Measurements from ENCODE around the gene ANAPC10.
"Not testable (repeated sequence)": the region's sequence is repeated elsewhere in the genome, so short reads cannot be mapped to it uniquely, and the experiment has no call there.

The ANAPC10 gene, protein sequence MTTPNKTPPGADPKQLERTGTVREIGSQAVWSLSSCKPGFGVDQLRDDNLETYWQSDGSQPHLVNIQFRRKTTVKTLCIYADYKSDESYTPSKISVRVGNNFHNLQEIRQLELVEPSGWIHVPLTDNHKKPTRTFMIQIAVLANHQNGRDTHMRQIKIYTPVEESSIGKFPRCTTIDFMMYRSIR

DNA sequence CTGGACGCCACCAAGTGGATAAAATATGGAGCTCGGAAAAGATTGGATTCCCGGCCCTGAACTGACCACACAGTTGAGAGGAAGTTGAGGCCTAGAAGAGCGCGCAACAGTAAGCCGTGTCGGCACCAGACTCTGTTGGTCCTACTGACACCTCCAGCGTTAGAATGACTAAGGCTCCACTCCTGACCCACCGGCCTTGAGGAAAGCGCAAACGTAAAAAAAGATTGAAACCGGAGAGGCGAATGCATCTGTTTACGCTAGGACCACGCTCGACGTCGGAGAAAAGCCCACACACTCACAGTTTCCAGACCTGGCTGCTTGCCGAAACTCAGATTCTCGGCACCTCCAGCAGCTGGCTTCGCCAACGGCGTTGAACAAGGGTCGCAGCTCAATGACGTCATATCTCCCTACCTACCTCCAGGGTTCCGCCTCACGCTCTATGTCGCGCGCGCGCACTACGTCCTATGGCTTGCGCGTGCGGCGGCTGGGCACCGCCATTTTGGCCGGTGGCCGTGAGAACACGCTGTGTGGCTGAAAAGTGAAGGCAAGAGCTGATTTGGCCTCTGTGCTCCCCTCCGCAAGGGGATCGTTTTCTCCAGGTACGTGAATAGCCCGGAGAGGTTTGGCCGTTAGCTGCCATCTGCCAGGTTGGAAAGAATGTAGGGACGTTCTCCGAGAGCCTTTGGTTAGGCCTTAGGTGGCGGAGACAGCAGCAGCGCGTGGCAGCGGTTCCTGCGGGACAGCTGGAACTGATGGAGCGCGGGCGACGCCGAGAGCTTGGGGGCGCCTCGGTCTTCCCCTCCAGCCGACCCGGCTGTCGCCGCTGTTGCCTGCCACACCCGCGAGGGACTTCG lies at the start of gene ANAPC10, which contains the start of gene ABCE1:
Gene ANAPC10 (minus strand): TSS at position 376 of the 854 bp plus-strand sequence. CDS start 2,097 bp downstream, outside the sequence.
Gene ABCE1 (plus strand): TSS at position 491 of the 854 bp plus-strand sequence. CDS start 6,102 bp downstream, outside the sequence.
- peak; percentile 66 for DNase-seq

DNA sequence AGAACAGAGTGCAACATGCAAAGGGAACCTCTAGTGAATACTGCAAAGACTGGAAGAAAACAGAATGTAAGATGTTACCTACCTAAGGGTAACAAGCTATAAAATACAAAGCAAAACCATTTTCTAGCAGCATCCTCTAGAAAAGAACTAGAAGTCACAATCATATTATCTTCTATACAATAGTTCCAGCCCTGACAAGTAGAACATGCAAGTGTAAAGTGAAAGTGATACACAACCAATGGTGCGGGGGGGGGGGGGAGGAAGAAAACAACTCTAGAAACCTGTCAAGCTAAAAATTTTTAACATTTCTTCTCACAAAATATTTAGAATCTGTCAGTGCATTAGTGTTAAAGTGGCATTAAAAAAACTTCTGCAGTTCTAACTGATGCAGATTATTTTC lies 38.2 kb upstream of the ANAPC10 start:
- not testable (repeated sequence) for DNase-seq

DNA sequence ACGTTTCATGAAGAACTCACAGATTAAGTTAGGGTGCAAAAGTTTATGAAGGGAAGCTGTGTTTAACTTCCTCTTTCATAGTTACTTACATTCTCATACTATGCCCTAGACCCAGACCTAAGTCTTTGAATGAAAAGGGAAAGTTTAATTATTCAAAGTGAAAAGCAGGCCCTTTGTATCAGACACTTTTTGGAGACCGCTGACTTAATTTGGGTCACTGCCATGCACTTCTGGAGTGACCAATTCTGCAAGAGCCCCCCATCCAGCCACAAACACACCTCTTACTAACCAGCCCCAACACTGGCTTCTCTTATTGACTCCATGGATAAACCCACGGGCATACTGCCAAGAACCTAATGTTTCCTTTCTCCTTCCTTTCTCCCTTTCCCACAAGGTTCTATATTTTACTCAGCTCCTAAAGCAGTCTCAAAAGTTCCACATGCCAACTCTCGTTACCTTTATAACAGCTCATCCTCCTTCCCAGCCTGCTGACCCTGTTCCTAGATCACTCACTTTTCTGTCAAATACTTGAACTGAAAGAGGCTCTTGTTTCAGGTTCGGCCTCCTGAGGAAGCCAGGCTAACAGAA lies 34.6 kb upstream of the ANAPC10 start:
- DNase-seq, result no peak

DNA sequence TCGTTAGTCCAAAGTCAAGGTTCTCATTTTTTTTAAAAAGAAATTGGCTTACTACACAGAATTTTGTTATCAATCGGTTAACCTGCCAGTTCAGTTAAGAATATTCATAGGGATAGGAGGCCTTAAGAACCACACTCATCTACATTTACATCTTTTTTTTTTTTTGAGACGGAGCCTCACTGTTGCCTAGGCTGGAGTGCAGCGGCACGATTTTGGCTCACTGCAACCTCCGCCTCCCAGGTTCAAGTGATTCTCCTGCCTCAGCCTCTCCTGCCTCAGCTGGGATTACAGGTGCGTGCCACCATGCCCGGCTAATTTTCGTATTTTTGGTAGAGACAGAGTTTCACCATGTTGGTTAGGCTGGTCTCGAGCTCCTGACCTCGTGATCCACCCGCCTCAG lies 33.9 kb upstream of the ANAPC10 start:
- no peak for DNase-seq

DNA sequence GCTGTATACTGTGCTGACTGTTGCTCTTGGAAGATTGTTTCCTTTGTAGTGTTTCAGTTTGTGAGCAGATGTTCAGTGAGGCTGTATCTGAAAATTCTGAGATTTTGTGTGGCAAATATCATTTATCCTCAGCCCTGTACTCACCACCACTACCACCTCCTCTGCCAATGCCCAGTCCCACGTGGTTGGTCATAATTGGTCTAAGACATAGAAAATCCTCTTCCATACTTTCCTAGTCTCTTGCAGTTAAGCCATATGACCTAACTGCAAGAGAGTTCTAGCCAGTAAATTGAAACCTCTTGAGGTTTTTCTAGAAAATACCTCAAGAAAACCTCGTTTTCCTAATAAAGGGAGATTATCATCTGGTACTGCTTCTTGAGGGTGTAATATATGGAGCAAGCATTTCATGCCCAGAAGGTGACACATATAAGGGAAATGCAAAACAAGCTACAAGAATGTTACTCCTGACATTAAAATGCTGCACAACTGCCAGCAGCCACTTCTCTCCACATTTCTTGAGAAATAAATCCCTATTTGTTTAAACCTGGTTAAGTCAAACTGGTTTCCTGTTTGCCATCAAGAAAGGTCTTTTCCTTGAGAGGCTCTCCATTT lies 32.9 kb upstream of the ANAPC10 start:
- no peak for DNase-seq

DNA sequence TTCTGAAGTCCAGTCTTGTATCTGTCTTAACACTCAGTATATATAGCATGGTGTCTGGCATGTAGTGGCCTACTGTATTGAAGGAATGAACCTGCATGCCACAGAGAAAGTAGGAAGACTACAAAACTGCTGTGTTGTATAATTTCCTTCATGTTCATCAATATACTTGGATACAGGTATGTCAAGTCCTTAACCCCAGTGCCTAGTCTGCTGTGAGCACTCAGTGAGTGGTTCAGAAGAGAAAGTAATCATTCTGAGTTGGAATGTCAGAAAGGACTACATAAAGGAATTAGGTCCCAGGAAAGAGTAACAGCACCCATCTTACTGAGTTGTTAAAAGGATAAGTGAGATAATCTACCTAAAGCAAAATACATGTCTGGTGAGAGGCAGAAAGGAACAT lies 32.1 kb upstream of the ANAPC10 start:
- DNase-seq, result no peak

DNA sequence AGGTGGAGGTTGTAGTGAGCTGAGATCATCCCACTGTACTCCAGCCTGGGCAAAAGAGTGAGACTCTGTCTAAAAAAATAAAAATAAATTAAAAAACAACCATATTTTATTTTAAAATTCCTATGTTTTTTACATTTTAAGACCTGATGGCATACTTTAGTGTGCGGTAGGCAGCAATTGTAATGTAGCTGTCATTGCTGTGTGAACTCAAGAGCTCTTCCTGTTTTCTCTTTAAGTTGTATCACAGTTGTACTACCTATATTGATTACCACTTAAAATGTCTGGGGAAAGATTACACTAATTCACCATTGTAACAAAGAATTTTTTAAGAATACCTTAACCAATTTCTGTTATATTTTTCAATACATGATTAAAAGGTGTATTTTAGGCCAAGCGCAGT lies 27.4 kb upstream of the ANAPC10 start:
- DNase-seq, result no peak

DNA sequence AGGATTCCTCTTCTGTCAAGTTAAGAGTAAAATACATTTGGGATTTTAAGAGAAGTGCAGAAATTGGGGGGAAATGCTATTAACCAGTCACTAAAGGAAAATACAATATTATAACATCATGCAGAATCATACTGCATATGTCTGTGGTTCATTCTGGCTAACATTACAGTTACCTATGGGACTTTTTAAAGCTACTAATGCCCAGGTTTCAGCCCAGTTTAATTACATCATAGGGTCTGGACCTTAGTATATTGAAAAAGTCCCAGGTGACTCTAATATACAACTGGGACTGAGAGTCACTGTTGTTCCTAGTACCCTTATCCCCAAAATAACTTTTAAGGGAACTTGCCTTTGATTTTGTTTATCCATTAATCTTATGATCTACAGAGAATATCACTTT lies 10.1 kb upstream of the ANAPC10 start:
- no peak for DNase-seq

DNA sequence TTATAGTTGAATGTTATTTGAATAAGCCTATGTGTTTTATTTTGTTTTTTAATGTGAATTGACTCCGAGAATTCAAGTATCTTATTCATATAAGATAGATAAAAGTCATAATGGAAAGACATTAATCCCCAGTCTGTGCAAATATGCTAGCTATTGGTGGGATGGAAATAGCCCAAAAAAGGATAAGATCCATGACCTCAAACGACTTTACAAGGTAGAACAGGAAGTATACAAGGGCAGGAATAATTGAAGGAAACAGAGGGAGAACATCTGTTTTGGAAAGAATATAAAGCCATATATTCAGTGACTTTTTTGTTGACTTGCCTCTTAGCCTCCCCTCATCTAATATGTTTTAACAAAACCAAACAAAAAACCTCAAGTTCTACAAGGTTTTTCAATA lies 9.1 kb upstream of the ANAPC10 start:
- DNase-seq, result no peak

DNA sequence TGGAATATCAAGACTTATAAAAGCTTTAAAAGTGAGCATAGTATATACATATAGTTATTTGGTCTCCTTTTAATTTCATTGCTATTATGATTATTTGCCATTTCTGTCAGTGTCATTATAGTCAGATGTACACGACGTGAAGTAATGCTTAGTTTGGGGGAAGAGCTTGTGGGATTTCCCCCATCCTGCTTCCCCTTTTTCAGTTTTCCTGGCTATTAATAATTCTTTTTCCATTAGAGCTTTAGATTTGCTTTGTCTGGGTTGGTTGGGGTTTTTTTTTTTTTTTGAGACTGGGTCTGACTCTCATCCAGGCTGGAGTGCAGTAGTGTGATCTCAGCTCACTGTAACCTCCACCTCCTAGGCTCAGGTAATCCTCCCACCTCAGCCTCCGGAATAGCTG lies 5.5 kb upstream of the ANAPC10 start:
- DNase-seq, result no peak

DNA sequence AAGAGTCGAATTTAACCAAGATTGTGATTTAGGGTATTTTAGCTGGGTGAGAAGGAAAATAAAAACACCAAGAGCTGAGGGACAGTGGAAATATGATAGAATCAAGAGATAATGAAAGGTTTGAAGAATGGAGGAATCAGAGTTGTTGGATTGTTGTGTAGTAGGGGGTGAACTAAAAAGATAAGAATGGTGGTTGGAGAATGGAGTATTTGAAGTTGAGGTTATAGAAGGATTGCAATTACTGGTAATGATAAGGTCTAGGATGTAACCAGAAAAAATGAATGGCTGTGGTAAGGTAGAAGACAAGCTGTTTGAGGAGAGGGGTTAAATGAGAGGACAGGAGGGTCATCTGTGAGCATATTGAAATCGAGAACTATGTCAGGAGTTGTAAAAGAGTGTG lies 4.6 kb upstream of the ANAPC10 start:
- DNase-seq, result no peak

DNA sequence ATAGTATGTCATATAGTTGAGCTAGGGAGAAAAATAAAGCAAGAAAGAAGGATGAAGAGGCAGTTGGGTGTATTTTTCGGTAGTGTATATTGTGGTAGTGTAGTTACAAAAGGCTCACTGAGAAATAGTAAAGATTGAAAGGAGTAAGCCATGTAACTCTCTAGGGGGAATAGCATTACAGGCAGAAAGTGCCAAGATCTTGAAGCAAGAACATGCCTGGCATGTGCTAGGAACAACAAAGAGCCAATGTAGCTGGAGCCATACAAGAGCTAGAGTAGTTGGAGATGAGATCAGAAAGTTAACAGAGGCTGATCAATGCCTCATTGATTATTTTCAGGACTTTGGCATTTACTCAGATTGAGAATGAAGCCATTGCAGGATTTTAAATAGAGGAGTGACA lies 3.1 kb upstream of the ANAPC10 start:
- no peak for DNase-seq

DNA sequence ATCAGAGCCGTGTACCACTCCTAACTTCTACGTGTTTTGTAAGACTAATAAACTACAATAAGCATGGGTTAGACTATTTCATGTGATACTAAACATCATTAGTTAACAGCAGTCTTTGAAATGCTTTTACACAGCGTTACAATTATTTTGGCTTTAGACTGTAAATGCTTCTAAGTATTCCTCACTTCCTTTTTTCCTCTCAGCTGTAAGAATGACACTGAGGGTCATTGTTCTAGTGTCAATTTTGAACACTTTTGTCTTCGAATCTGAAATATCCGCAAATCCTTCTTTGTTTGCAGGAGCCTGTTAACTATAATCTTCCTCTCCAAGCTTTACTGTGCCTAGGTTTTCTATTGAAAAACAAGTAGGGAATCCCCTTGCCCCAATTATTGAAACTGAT lies 1.7 kb upstream of the ANAPC10 start:
- no peak for DNase-seq

DNA sequence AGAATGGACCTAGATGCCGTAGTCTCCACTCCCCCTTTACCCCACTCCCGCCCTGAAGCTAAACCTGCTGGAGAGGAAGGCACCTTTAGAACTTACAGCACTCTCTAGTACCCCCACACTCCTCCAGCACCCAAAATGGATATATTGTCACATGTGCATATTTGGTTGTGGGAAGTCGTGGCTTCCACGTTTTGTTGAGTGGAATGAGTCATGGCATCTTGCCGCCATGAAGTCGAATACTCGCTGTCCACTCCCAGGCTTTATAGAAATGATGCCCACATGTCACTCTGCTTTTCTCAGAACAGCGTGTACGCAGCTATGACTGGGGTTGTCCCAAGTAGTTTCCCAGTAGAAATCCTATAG lies 660 bp upstream of the ANAPC10 start:
- DNase-seq, result no peak

DNA sequence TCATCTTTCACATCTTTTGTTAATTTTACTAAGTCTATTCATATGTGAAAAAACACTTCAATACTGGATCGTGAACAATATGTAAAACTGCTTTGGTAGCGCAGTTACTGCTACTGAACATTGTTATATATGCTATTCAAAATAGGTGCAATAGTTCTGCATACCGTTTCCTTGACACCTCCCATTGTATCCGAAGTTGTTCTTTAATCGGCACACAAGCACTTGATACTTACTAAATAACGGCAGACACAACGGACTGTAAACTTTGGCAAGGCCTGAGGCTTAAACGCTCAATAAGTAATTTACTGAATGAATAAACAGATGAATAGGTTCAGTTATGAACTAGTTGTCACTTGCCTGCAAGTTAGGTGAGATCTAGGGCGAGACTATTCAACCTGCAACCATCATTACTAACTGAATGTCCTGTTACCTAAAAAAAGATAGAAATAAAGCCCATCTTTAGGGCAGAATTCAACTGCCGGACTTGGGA lies 620 bp downstream of the ANAPC10 start:
- no peak for DNase-seq

DNA sequence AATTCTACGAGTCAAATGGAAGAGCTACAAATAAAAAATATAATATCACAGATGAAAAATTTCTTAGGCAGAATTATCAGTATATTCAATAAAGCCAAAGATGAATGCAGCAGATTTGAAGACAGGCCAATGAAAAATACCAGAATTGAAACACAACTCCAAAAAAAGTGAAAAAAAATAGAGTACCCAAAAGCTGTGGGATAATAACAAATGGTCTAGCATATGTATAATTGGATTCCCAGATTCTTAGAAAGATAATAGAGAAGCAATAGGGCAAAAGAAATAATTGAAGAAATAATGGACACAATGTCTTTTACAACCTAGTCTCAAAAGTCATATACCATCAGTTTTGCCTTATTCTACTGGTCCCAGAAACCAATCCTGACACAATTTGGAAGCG lies 4.4 kb downstream of the ANAPC10 start:
- DNase-seq, result no peak

DNA sequence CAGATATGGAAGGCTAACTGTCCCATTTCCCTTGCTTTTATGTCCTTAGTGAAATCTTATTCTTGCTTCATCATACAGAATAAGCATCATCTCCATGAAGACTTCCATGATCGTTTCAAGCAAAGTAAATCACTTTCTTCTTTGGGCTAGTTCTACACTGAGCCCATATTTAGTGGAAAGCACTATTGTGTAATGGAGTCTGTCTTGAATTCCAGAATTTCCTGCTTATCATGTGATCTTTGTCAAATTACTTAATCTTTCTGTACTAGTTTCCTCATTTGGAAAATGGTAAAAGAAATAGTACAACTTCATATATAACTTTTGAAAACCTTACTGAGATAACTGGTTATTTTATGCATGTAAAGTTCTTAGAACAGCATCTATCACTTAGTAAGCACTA lies 7.6 kb downstream of the ANAPC10 start:
- DNase-seq, result no peak

DNA sequence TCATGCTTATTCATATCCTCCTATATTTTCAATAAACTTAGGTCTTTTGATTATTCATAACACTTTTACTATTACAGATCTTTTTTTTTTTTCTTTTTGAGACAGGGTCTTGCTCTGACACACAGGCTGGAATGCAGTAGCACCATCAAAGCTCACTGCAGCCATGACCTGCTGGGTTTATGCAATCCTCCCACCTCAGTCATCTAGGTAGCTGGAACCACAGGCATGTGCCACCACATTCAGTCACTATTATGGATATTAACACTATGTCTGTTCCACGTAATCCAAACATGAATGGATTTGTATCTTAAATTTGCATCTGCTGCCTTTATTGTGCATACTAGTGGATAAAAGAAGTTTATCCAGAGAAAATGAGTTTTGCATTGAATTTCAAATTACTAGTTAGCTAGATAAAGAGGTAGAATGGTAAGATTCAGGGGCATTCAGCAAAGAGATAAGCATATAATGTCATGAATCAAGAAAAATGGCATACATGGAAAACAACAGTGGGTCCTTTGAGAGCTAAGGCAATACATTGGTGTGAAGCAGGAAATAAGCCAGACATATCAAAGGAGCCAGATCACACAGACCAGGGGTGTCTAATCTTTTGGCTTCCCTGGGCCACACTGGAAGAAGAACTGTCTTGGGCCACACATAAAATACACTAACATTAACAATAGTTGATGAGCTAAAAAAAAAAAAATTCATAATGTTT lies 13.9 kb downstream of the ANAPC10 start:
- no peak for DNase-seq

DNA sequence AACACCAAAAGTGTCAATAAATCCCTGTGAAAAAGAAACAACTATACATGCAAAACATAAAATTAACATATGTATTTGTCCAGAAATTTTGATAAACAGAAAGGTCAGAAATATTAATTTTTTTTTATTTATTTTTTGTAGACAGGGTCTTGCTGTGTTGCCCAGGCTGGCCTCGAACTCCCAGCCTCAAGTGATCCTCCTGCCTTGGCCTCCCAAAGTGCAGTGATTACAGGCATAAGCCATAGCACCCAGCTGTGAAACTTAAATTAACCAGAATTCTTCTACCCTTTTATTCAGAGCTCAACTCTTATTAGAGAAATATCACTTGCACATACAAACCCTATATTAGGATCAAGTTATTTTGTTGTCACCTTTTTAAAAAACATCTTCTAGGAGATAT lies 16.2 kb downstream of the ANAPC10 start:
- no peak for DNase-seq

DNA sequence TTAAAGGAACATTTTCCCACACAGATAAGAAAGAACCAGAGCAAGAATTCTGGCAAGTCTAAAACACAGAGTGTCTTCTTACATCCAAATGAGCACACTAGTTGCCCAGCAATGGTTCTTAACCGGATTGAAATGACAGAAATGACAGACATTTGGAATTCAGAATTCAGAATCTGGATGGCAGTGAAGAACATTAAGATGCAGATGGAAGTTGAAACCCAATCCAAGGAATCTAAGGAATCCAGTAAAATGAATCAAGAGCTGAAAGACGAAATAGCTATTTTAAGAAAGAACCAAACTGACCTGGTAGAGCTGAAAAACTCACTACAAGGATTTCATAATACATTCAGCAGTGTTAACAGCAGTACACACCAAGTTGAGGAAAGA lies 21.5 kb downstream of the ANAPC10 start:
- no peak for DNase-seq

DNA sequence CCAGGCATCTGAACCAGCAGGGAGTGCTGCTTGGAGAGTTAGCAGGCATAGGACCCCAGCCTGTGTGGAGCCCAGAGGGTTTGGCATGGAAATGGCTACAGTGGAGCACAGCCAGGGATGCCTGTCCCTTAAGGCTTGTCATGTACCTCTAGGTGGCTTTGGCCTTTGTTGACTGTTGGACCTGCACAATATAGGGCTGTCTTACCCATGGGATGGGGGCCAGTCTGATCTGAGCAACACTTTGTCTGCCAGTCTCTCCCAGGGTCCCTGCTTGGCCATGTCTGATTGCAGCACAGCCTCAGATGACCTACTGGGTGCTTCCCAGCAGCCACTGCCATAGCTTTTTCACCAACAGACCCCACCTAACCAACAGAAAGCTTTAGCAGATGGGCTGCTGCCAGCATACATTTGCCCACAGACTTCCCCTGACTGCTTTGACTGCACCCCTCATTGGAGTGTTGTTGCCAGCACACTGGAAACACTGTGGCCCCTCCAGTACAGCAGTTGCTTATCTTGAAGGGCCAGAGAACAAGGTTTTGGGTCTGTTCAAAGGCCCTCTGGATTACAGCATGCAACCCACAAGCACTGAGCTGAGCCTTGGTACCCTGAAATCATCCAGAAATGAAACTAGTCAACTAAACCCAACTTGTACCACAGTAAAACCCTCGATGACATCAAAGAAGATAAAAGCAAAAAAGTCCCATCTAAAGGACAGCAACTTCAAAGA lies 22.1 kb downstream of the ANAPC10 start:
- DNase-seq, result no peak

DNA sequence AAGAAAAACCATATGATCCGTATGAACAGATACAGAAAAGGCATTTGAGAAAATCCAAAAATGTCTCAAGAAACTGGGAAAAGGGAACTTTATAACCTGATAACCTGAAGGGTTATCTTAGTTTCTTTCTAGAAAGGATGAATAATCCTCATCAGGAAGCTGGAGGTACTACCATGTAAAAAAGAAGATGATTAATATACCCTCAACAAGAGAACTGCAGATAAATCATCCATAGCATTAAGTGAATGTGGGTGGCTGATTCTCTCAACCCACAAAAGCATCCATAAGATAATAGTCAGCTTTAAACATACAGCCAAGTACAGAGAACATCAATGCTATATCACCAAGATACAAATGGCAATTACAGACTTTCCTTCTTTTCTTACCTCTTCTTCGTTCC lies 26.4 kb downstream of the ANAPC10 start:
- no peak for DNase-seq

All from SIG-M5 (cell line).